Fibroblast of lung (primary cell): ENCODE measurements around the gene PHF1. TPM values are rescaled to one million over a fixed set of nuclear protein-coding genes. Genes with fewer than 3 reads are reported as not detected.

Experiments
- DNase-seq, 2 donors: peaks; one replicate each; pipeline versions ENCODE4 v3.0.0 to v3.0.0-alpha.2; 2010; ENCODE audit warnings: low read depth in 2 of 2
- H2AFZ ChIP-seq: 2 replicates; pipeline ENCODE4 v1.5.1; 2012; ENCODE audit warnings: low read length, control low read depth, inconsistent platforms
- H3K27ac ChIP-seq: 2 replicates; pipeline ENCODE4 v1.5.1; 2011; ENCODE audit warnings: low read length, control low read depth; ENCODE audit not compliant: insufficient read depth
- H3K27me3 ChIP-seq: 2 replicates; pipeline ENCODE4 v1.5.1; 2011; ENCODE audit warnings: mild to moderate bottlenecking, low read length; ENCODE audit not compliant: control insufficient read depth, insufficient read depth
- H3K36me3 ChIP-seq: 2 replicates; pipeline ENCODE4 v1.5.1; 2011; ENCODE audit warnings: low read length; ENCODE audit not compliant: control insufficient read depth, insufficient read depth
- H3K4me1 ChIP-seq: 2 replicates; pipeline ENCODE4 v1.5.1; 2011; ENCODE audit warnings: low read length; ENCODE audit not compliant: control insufficient read depth, insufficient read depth; ENCODE audit errors: extremely low read depth
- H3K4me2 ChIP-seq: 2 replicates; pipeline ENCODE4 v1.5.1; 2011; ENCODE audit warnings: low read length, control low read depth; ENCODE audit not compliant: insufficient read depth; ENCODE audit errors: extremely low read depth
- H3K4me3 ChIP-seq, 4 experiments: fragments of 200-600 bp in 1 of 4; sonication (generic) in 1 of 4; replicated peaks in 1 of 4; 2 replicates each; pipeline ENCODE4 v1.5.1; 2011 to 2016; ENCODE audit warnings: low read length in 4 of 4, low read depth in 3 of 4, mild to moderate bottlenecking in 3 of 4, control low read depth in 2 of 4, inconsistent platforms in 1 of 4, mixed read lengths in 1 of 4; ENCODE audit not compliant: insufficient read depth in 1 of 4; ENCODE audit errors: control extremely low read depth in 1 of 4
- H3K79me2 ChIP-seq: 2 replicates; pipeline ENCODE4 v1.5.1; 2012; ENCODE audit warnings: mild to moderate bottlenecking, low read length, inconsistent platforms; ENCODE audit not compliant: control insufficient read depth, insufficient read depth
- H3K9ac ChIP-seq: 2 replicates; pipeline ENCODE4 v1.5.1; 2011; ENCODE audit warnings: mild to moderate bottlenecking, low read length, control low read depth; ENCODE audit not compliant: insufficient read depth
- H3K9me3 ChIP-seq: 2 replicates; pipeline ENCODE4 v1.5.1; 2012; ENCODE audit warnings: low read depth, low read length; ENCODE audit not compliant: control insufficient read depth, insufficient read depth
- H4K20me1 ChIP-seq: 2 replicates; pipeline ENCODE4 v1.5.1; 2011; ENCODE audit warnings: low read length; ENCODE audit not compliant: control insufficient read depth, insufficient read depth; ENCODE audit errors: extremely low read depth
- CTCF ChIP-seq, 2 donors: IDR thresholded peaks in 1 of 2; conservative IDR thresholded peaks in 1 of 2; 1 replicate in 1 of 2; 2 replicates in 1 of 2; pipeline ENCODE4 v1.5.1; 2011 to 2012; ENCODE audit warnings: low read length in 2 of 2, control low read depth in 1 of 2, inconsistent platforms in 1 of 2, low read depth in 1 of 2, mild to moderate bottlenecking in 1 of 2
- EZH2 ChIP-seq: IDR thresholded peaks from 2 replicates; pipeline ENCODE4 v1.5.1; 2012; ENCODE audit warnings: low read length, control low read depth, mild to moderate bottlenecking; ENCODE audit errors: missing control alignments
- polyA plus RNA-seq, 2 donors: library from polyadenylated mRNA; depleted of rRNA in 1 of 2; stranded (reverse) in 1 of 2; unstranded in 1 of 2; fragments of >200 nt; gene quantifications; 2 replicates each; pipeline ENCODE4 v1.2.1, GENCODE V29; 2011 to 2012; ENCODE audit warnings: missing spikeins in 1 of 2
- total RNA-seq: library from RNA; depleted of rRNA; stranded (reverse); fragments of >200 nt; gene quantifications from 2 replicates; pipeline ENCODE4 v1.2.1, GENCODE V29; 2014

Gene PHF1
- total and polyA plus RNA-seq, 2 donors (not counting 1 experiment from before 2014, with no cell fraction given) = 28.9 to 29.6 TPM

GRCh38 chr6:33443025-33443424 lies 32.2 kb downstream of the PHF1 start:
- no peaks in the 10 kb centered on the region for H3K9me3 ChIP-seq
- H3K36me3 ChIP-seq = peaks cover 25% of the 10 kb centered on the region
- H3K9ac ChIP-seq = no peak overlapping the region

GRCh38 chr6:33443619-33444504 lies 33.0 kb downstream of the PHF1 start:
- H3K9me3 ChIP-seq = no peaks in the 10 kb centered on the region
- H3K27ac ChIP-seq = no peak overlapping the region
- no peak overlapping the region for H3K9ac ChIP-seq
- DNase-seq = no peak
- H3K27me3 ChIP-seq = no peaks in the 10 kb centered on the region
- no peaks in the 10 kb centered on the region for H3K4me1 ChIP-seq
- H3K36me3 ChIP-seq = peaks cover 22% of the 10 kb centered on the region
- no peaks in the 10 kb centered on the region for H3K79me2 ChIP-seq
- no peak overlapping the region for H2AFZ ChIP-seq
- H4K20me1 ChIP-seq = no peaks in the 10 kb centered on the region
- TF ChIP-seq EZH2 (no peak), CTCF (conservative IDR thresholded peaks at IDR 0.05 in 1 of 2, IDR thresholded peaks at IDR 0.05 in 1 of 2; ENCODE audit: low read depth in 1 of 2, low read length in 2 of 2) (no peak)
- H3K4me2 ChIP-seq = no peak overlapping the region
- no peak overlapping the region for H3K4me3 ChIP-seq

More at GRCh38 chr6:33443025-33443424, 32.2 kb downstream of the PHF1 start:
- no peak for DNase-seq
- TF ChIP-seq CTCF (conservative IDR thresholded peaks at IDR 0.05 in 1 of 2, IDR thresholded peaks at IDR 0.05 in 1 of 2; ENCODE audit: low read depth in 1 of 2, low read length in 2 of 2) (no peak), EZH2 (no peak)
- Histone ChIP-seq H3K4me1 (no peaks in the 10 kb centered on the region), H3K4me2 (no peak overlapping the region), H3K79me2 (no peaks in the 10 kb centered on the region), H2AFZ (no peak overlapping the region), H3K4me3 (no peak overlapping the region), H4K20me1 (no peaks in the 10 kb centered on the region), H3K27me3 (no peaks in the 10 kb centered on the region), H3K27ac (no peak overlapping the region)

- H4K20me1 ChIP-seq = no peaks in the 10 kb centered on the region
- H3K79me2 ChIP-seq = no peaks in the 10 kb centered on the region
- H3K36me3 ChIP-seq = peaks cover 25% of the 10 kb centered on the region
- no peak for DNase-seq
- H3K4me1 ChIP-seq = no peaks in the 10 kb centered on the region
- H3K9me3 ChIP-seq = no peaks in the 10 kb centered on the region
- H3K27ac ChIP-seq = no peak overlapping the region
- H3K27me3 ChIP-seq = no peaks in the 10 kb centered on the region
- no peak overlapping the region for H3K4me2 ChIP-seq
- TF ChIP-seq EZH2 = no peak
- no peak overlapping the region for H3K4me3 ChIP-seq
- H3K9ac ChIP-seq = no peak overlapping the region
- H2AFZ ChIP-seq = no peak overlapping the region
Observed at GRCh38 chr6:33445119-33445603, 34.3 kb downstream of the PHF1 start.
